ENCODE data around the gene CABP1. TPM values are rescaled to one million over a fixed set of nuclear protein-coding genes. Genes with fewer than 3 reads are reported as not detected.

CABP1 gene
- total RNA-seq, 4 donors from 2014 or later: 1.8 to 2.5 (median 2.5) TPM; not detected in 1

- 84% methylated on average over 13 of the region's 13 CpGs for WGBS
- H3K4me3 ChIP-seq: no peak overlapping the region
- intact Hi-C loops (cut with DNase I): loop anchor here (2.0 to 5.0 kb wide), 2 partner anchors 65 to 325 kb away; no protein-coding TSS in a partner anchor
- DNase-seq (ENCODE audit: extremely low spot score): no peak
- no peak for TF ChIP-seq POLR2AphosphoS5 (IDR thresholded peaks at IDR 0.05)
- TF ChIP-seq, protein P1, sequence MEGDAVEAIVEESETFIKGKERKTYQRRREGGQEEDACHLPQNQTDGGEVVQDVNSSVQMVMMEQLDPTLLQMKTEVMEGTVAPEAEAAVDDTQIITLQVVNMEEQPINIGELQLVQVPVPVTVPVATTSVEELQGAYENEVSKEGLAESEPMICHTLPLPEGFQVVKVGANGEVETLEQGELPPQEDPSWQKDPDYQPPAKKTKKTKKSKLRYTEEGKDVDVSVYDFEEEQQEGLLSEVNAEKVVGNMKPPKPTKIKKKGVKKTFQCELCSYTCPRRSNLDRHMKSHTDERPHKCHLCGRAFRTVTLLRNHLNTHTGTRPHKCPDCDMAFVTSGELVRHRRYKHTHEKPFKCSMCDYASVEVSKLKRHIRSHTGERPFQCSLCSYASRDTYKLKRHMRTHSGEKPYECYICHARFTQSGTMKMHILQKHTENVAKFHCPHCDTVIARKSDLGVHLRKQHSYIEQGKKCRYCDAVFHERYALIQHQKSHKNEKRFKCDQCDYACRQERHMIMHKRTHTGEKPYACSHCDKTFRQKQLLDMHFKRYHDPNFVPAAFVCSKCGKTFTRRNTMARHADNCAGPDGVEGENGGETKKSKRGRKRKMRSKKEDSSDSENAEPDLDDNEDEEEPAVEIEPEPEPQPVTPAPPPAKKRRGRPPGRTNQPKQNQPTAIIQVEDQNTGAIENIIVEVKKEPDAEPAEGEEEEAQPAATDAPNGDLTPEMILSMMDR (IDR thresholded peaks at IDR 0.05): no peak
- peaks cover 16 to 39% (median 27%) of the 10 kb centered on the region in 4 donors for H3K4me1 ChIP-seq
- peaks cover 0 to 40% (median 18%) of the 10 kb centered on the region in 4 donors for H3K27me3 ChIP-seq
- H3K36me3 ChIP-seq: no peaks in the 10 kb centered on the region
- H3K27ac ChIP-seq (replicated peaks in 1 of 4): no peak overlapping the region
- no peaks in the 10 kb centered on the region for H3K9me3 ChIP-seq
Observed at GRCh38 chr12:120647375-120647755, 6.9 kb downstream of the CABP1 start.

- DNase-seq (ENCODE audit: extremely low spot score): no peak
- H3K9me3 ChIP-seq: no peaks in the 10 kb centered on the region
- no peaks in the 10 kb centered on the region for H3K36me3 ChIP-seq
- WGBS: 8% methylated on average over 26 of the region's 33 CpGs
- peaks cover 38 to 56% (median 44%) of the 10 kb centered on the region in 4 donors for H3K4me1 ChIP-seq
- H3K4me3 ChIP-seq: peak overlapping the region; percentile 46 to 56 (median 49)
- peaks cover 0 to 26% (median 7%) of the 10 kb centered on the region in 4 donors for H3K27me3 ChIP-seq
- H3K27ac ChIP-seq (replicated peaks in 1 of 4): peak overlapping the region; percentile 43 to 76 (median 73)
- TF ChIP-seq POLR2AphosphoS5 (IDR thresholded peaks at IDR 0.05): no peak
- TF ChIP-seq, protein P1 (IDR thresholded peaks at IDR 0.05): peak in 1 of 3 experiments; percentile 25
- intact Hi-C loops (cut with DNase I): loop anchor here (2.0 to 5.0 kb wide), 3 partner anchors 38 to 323 kb away; partner anchors contain the start of gene MLEC
Observed at GRCh38 chr12:120649442-120650232, 9.2 kb downstream of the CABP1 start.

DNA sequence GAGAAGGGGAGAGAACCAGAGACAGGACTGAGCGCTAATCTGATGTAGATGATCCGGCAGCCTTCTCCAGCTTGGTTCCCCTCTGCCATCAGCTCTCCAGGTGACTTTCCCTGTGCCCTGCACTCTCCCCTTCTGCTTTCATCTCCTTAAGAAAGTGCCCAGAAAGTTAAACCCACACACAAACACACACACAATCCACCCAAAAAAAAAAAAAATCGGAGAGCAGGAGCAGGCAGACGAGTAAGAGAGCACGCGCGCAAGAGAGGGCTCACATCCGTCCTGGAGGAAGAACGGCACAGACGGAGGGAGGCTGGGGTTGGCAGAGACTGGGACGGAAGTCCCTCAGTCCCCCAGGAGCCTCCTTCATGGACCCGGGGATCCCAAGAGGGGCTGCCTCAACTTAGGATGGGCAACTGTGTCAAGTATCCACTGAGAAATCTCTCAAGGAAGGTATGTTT, 9.8 kb downstream of the CABP1 start:
- Histone ChIP-seq H3K27ac (replicated peaks in 1 of 4) (peak overlapping the region; percentile 43 to 76 (median 73)), H3K27me3 (peaks cover 0 to 20% (median 4%) of the 10 kb centered on the region in 4 donors), H3K9me3 (no peaks in the 10 kb centered on the region), H3K4me1 (peaks cover 45 to 62% (median 50%) of the 10 kb centered on the region in 4 donors), H3K36me3 (no peaks in the 10 kb centered on the region), H3K4me3 (peak overlapping the region; percentile 46 to 56 (median 49))
- DNase-seq (ENCODE audit: extremely low spot score): no peak
- intact Hi-C loops (cut with DNase I): loop anchor here (5.0 kb wide), 1 partner anchor 37 kb away; the partner anchor contains the start of gene MLEC
- 48% methylated on average over 12 of the region's 12 CpGs for WGBS
- no peak for TF ChIP-seq EP300 (IDR thresholded peaks at IDR 0.05)
- TF ChIP-seq, protein P1 (IDR thresholded peaks at IDR 0.05): no peak
- no peak for TF ChIP-seq POLR2AphosphoS5 (IDR thresholded peaks at IDR 0.05)
- no peak for TF ChIP-seq POLR2A (IDR thresholded peaks at IDR 0.05; ENCODE audit: low read depth)

DNA sequence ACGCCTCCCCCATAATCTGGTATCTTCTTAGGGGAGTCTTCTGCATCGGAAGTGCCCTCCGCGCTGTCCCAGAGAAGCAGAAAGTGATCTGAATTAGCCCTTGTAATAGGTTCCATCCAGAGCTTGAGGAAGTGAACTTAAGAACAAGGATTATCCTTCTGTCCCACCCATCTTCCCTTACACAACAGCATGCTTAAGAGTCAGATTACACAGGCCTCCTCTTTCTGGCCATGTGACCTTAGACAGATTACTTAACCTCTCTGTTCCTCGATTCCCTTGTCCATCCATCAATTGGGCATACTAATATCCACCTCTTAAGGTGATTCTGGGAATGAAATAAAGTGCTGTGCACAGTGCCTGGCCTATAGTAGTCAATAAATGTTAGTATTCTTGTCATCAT, 11.4 kb downstream of the CABP1 start:
- Histone ChIP-seq H3K36me3 (no peaks in the 10 kb centered on the region), H3K4me1 (peaks cover 46 to 62% (median 53%) of the 10 kb centered on the region in 4 donors), H3K9me3 (no peaks in the 10 kb centered on the region), H3K4me3 (no peak overlapping the region), H3K27me3 (peaks cover 0 to 7% (median 2%) of the 10 kb centered on the region in 4 donors), H3K27ac (replicated peaks in 1 of 4) (peak overlapping the region in 2 of 4 donors; percentile 42 to 77)
- intact Hi-C loops (cut with DNase I): loop anchor here (5.0 kb wide), 1 partner anchor 35 kb away; the partner anchor contains the start of gene MLEC
- no peak for DNase-seq (ENCODE audit: extremely low spot score)
- TF ChIP-seq POLR2A (IDR thresholded peaks at IDR 0.05; ENCODE audit: low read depth) (no peak), POLR2AphosphoS5 (IDR thresholded peaks at IDR 0.05) (no peak), EP300 (IDR thresholded peaks at IDR 0.05) (no peak)
- TF ChIP-seq, protein P1 (IDR thresholded peaks at IDR 0.05): no peak
- WGBS: 76% methylated on average over 5 of the region's 5 CpGs
